GM12873 (cell line): Measurements from ENCODE around the gene MYO7A.

Experiments
- TF ChIP-seq, protein P1 (sequence below): IDR thresholded peaks from 2 replicates; pipeline ENCODE4 v1.5.1; 2012; ENCODE audit warnings: low read depth, mild to moderate bottlenecking, moderate library complexity, low read length, control low read depth; ENCODE audit not compliant: insufficient read depth; ENCODE audit errors: missing control alignments

The MYO7A gene

DNA sequence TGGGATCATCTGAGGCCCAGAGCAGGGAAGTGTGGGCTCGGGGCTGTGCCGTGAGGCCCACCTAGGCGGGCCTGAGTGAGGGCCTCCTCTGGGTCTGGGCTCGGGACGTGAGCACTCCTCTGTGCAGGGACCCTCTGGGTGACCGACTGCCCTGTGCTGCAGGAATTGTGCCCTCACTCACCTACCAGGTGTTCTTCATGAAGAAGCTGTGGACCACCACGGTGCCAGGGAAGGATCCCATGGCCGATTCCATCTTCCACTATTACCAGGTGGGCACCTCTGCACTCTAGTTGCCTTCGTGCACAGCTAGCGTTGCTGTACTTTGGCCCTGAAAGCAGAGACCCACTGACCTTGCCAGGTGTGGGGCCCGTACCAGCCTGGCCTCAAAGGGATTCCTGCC, 80.5 kb downstream of the MYO7A start:
- TF ChIP-seq, protein P1, sequence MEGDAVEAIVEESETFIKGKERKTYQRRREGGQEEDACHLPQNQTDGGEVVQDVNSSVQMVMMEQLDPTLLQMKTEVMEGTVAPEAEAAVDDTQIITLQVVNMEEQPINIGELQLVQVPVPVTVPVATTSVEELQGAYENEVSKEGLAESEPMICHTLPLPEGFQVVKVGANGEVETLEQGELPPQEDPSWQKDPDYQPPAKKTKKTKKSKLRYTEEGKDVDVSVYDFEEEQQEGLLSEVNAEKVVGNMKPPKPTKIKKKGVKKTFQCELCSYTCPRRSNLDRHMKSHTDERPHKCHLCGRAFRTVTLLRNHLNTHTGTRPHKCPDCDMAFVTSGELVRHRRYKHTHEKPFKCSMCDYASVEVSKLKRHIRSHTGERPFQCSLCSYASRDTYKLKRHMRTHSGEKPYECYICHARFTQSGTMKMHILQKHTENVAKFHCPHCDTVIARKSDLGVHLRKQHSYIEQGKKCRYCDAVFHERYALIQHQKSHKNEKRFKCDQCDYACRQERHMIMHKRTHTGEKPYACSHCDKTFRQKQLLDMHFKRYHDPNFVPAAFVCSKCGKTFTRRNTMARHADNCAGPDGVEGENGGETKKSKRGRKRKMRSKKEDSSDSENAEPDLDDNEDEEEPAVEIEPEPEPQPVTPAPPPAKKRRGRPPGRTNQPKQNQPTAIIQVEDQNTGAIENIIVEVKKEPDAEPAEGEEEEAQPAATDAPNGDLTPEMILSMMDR, result no peak

DNA sequence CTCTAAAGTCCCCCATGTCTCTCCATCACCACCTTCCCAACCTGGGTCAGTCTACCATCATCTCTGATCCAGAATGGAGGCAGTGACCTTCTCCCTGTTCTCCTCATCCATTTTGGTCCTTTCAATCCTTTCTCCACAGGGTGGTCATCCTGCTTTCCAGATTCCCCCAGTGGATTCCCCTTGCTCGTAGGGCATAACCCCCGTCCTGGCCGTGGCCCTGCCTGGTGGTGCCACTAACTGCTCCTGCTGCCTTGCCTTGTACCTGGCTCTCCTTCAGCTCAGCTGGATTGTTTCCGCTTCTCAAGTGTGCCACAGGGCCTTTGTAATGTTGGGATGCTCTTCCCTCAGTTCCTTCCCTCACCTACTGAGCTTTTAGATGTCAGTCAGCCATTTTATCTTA, 81.6 kb downstream of the MYO7A start:
- TF ChIP-seq, protein P1, result no peak

DNA sequence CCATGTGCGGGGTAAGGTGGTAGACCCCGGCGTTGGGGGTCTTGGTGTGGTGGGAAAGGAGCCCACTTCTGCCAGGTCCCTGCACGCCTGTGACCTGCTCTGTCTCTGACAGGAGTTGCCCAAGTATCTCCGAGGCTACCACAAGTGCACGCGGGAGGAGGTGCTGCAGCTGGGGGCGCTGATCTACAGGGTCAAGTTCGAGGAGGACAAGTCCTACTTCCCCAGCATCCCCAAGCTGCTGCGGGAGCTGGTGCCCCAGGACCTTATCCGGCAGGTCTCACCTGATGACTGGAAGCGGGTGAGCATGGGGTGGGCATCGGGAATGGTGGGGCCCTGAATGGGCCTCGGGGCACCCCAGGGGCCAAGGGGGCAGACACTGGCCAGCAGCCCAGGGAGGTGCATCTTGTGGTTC, 83.0 kb downstream of the MYO7A start:
- TF ChIP-seq, protein P1, result no peak

DNA sequence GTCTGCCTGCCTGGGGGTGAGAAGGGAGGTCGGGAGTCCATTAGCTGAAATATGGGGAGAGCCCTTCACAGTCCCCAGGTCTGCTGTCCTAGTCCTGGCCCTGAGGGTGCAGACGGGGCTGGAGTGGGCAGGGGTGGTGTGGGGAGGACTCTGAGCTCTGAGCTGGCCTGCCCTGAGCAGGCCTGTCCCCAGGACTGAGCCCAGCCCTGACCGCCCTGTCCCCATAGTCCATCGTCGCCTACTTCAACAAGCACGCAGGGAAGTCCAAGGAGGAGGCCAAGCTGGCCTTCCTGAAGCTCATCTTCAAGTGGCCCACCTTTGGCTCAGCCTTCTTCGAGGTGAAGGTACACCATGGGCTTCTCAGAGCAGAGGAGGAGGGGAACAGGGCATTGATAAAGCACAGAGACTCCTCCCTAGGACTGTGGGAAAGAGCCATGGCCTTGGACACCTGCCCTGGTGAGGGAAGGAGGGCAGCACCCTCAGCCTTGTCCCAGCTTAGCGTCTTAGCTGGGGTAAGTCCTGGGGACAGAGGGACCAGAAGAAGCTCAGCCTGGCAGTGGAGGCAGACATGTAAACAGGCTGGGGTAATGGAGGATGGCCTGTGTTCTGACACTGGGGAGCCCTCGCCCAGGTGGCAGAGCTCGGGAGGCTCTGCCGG, 83.7 kb downstream of the MYO7A start:
- TF ChIP-seq, protein P1, result no peak

DNA sequence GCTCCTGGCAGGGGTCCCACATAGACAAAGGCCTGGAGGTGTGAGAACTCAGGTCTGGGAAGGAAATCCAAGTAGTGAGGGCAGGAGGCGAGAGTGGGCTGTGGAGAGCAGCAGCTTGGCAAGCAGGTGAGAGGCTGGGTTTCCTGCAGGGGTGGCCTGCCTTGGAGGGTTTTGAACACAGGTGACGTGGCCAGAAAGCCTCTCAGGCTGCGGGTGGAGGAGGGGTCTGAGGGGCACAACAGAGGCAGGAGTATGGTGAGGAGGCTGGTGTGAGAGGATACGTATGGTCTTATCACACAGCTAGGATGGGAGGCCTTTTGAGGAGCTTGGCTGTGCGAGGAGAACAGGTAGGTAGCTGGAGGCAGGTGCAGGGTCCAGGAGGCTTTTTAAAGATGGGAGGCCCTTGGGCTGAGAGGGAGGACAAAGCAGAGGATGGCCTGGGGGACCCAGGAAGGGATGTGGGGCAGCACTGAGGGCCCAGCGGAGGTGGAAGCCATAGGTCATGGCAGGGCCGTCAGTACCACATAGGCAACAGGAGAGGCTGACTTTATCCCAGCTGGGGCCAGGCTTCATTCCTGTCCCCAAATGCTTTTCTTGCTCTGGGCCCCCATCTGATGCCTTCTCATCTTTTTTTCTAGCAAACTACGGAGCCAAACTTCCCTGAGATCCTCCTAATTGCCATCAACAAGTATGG, 84.4 kb downstream of the MYO7A start:
- TF ChIP-seq, protein P1, result no peak

DNA sequence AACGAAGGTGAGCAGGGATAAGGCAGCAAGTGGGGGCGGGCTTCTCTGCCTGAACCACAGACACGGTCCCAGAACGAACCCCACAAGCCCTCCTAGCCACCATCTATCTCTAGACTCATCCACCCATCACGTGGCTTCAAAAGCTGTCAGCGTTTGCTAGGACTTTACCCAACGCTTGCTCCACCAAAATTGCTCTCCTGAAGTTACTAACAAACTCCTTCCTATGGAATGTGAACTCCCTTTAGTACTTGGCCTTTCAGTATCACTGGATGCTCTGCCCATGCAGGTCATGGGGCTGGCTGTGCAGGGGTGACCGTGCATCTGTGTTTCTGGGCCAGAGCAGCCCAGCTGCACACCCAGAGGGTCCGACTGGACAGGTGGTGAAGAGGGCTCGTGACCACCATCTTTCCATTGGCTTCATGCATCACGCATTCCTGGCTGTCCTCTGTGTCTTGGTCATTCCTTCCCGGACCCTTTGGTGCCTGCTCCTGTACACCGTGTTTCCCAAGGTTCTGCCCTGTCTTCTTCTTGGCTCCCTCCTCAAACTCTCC, 85.1 kb downstream of the MYO7A start:
- TF ChIP-seq, protein P1, result no peak

DNA sequence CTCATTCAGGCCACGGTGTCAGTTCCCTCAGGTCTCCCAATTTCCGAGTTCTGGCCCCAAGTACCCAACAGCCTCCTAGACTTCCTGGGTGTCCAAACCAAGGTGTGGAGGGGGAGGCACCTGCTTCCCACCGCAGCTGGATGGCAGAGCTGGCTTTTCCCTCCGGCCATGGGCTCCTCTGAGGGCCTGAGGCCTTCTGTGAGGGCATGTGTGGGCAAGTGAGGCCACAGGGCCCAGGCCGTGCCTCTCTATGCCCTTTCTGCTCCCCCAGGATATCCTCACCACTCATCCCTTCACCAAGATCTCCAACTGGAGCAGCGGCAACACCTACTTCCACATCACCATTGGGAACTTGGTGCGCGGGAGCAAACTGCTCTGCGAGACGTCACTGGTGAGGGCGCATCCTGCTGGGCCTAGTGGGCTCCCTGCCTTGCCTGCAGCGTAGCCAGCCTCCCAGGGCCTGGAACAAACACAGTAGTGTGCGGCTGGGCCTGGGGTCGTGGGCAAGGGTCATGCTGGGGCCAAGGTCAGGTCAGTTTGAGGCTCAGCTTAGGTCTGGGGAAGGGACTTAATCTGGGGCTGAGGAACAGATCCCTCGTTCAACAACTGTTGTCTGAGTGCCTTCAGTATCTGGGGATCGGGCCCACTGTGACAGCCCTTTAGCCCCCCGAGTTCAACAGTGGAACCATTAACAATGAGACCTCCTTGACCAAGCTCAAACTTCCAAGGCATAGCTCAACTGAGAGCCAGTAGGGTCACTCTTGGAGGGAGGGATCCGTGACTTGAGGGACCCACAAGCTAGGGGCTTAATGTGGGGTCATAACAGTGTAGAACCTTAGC, 85.8 kb downstream of the MYO7A start:
- TF ChIP-seq, protein P1, result no peak
